CD4-positive, alpha-beta T cell treated with Interleukin-10 for 1 hour (primary cell): ENCODE measurements around the gene ALX1.
"Not testable (repeated sequence)": the region's sequence is repeated elsewhere in the genome, so short reads cannot be mapped to it uniquely, and the experiment has no call there.

Experiments used
- DNase-seq: peaks from one replicate; pipeline ENCODE4 v3.0.0-alpha.2; 2020

The ALX1 gene

GRCh38 chr12:85308374-85308773 is 28.4 kb downstream of the ALX1 start:
- DNase-seq: no peak

- DNase-seq: no peak
These were observed 29.1 kb downstream of the ALX1 start for GRCh38 chr12:85309125-85309566.

- DNase-seq: no peak
These were observed 30.0 kb downstream of the ALX1 start for GRCh38 chr12:85310025-85310424.

GRCh38 chr12:85310456-85311076 is 30.5 kb downstream of the ALX1 start:
- DNase-seq: no peak

DNA sequence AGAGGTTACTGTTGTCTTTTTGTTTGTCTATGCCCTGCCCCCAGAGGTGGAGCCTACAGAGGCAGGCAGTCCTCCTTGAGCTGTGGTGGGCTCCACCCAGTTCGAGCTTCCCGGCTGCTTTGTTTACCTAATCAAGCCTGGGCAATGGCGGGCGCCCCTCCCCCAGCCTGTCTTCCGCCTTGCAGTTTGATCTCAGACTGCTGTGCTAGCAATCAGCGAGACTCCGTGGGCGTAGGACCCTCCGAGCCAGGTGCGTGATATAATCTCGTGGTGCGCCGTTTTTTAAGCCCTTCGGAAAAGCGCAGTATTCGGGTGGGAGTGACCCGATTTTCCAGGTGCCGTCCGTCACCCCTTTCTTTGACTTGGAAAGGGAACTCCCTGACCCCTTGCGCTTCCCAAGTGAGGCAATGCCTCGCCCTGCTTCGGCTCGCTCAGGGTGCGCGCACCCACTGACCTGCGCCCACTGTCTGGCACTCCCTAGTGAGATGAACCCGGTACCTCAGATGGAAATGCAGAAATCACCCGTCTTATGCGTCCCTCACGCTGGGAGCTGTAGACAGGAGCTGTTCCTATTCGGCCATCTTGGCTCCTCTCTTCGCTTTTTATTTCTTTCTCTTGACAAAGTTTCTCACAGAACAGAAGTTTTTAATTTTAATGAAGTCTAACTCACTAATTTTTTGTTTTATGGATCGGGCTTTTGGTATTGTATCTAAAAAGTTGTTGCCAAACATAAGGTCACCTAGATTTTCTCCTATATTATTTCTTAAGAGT is 38.0 kb downstream of the ALX1 start:
- not testable (repeated sequence) for DNase-seq

GRCh38 chr12:85322715-85323114 is 42.7 kb downstream of the ALX1 start:
- DNase-seq: no peak

DNA sequence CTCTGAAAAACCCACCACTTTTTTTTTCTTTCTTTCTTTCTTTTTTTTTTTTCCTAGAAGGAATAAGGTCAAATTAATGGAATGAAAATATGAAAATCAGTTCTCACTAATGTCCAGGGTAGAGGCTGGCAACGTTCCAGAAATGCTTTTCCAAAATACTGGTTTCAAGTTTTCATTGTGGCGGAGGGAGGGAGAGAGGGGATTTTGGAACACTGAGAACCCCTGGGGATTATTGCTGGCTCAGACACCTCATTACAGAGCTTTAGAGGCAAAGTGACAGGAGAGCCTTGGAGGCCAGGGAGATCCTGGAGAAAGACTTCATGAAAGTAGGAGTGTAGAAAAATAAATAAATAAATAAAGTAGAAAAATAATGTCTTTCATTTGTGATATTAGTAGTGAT is 45.4 kb downstream of the ALX1 start:
- no peak for DNase-seq

- DNase-seq: no peak
These were observed 49.9 kb downstream of the ALX1 start for GRCh38 chr12:85329913-85330312.

- DNase-seq: no peak
These were observed 68.8 kb downstream of the ALX1 start for GRCh38 chr12:85348779-85349178.

- DNase-seq: no peak
These were observed 70.3 kb downstream of the ALX1 start for GRCh38 chr12:85350356-85350755.
